GM21576 (cell line): Measurements from ENCODE around the gene RIN1.

Experiments used
- ATAC-seq: cut with Tn5 transposase; IDR thresholded peaks from one replicate; pipeline ENCODE4 v1.9.1; 2021; ENCODE audit warnings: mild to moderate bottlenecking, moderate library complexity; ENCODE audit not compliant: unreplicated experiment

RIN1 gene

GRCh38 chr11:66309475-66309874, 26.8 kb downstream of the RIN1 start:
- ATAC-seq: no peak

- ATAC-seq: no peak
These were observed 33.6 kb downstream of the RIN1 start for GRCh38 chr11:66302656-66303055.

GRCh38 chr11:66299186-66299585, 37.0 kb downstream of the RIN1 start:
- no peak for ATAC-seq

GRCh38 chr11:66297610-66298009, 38.6 kb downstream of the RIN1 start:
- ATAC-seq: no peak

GRCh38 chr11:66294626-66295620, 41.3 kb downstream of the RIN1 start:
- no peak for ATAC-seq

GRCh38 chr11:66293777-66294625, 42.2 kb downstream of the RIN1 start:
- no peak for ATAC-seq

- ATAC-seq: no peak
These were observed 42.9 kb downstream of the RIN1 start for GRCh38 chr11:66293352-66293751.

GRCh38 chr11:66292543-66293332, 43.5 kb downstream of the RIN1 start:
- ATAC-seq: no peak

GRCh38 chr11:66291706-66292542, 44.3 kb downstream of the RIN1 start, which contains the start of gene TMEM151A:
Gene TMEM151A (plus strand): TSS chr11:66291894. CDS start chr11:66292014, 120 bp downstream.
- ATAC-seq: no peak

- ATAC-seq: no peak
These were observed 44.9 kb downstream of the RIN1 start for GRCh38 chr11:66291303-66291705.

- ATAC-seq: no peak
These were observed 46.0 kb downstream of the RIN1 start for GRCh38 chr11:66290330-66290621.

- ATAC-seq: peak; percentile 26
These were observed 46.5 kb downstream of the RIN1 start for GRCh38 chr11:66289548-66290329.

- peak; percentile 89 for ATAC-seq
These were observed 47.3 kb downstream of the RIN1 start, which contains the start of gene YIF1A for GRCh38 chr11:66288671-66289547. Gene YIF1A (minus strand): TSS chr11:66289143. CDS start chr11:66288985, 158 bp downstream.

- ATAC-seq: no peak
These were observed 48.2 kb downstream of the RIN1 start for GRCh38 chr11:66287889-66288670.

- no peak for ATAC-seq
These were observed 48.9 kb downstream of the RIN1 start for GRCh38 chr11:66287211-66287888.

- no peak for ATAC-seq
These were observed 49.5 kb downstream of the RIN1 start for GRCh38 chr11:66286699-66287098.
